OCI-LY3 (cell line): Measurements from ENCODE around the gene MIA2.

ENCODE experiments used
- H2AFZ ChIP-seq: fragments of 200-600, 300-600 bp; shearing (Covaris generic); 2 replicates; pipeline ENCODE4 v1.6.0; 2014; ENCODE audit warnings: antibody characterized with exemption, low read depth, low read length
- H3K27ac ChIP-seq: fragments of 200-600, 300-600 bp; sonication (generic); 2 replicates; pipeline ENCODE4 v1.5.1; 2014; ENCODE audit warnings: mild to moderate bottlenecking, low read length, moderate library complexity, mixed read lengths
- H3K27me3 ChIP-seq: fragments of 200-600, 300-600 bp; sonication (generic); 2 replicates; pipeline ENCODE4 v1.6.1; 2014; ENCODE audit warnings: low read depth, low read length, mixed read lengths
- H3K36me3 ChIP-seq: fragments of 200-600, 300-600 bp; sonication (generic); replicated peaks from 2 replicates; pipeline ENCODE3; 2014; ENCODE audit warnings: low read depth, low read length, mixed read lengths
- H3K4me1 ChIP-seq: fragments of 300-600, 200-600 bp; sonication (generic); 2 replicates; pipeline ENCODE4 v1.6.1; 2014; ENCODE audit warnings: low read length, mixed read lengths
- H3K4me2 ChIP-seq: fragments of 200-600, 300-600 bp; sonication (generic); 2 replicates; pipeline ENCODE4 v1.6.1; 2014; ENCODE audit warnings: low read length, mixed read lengths
- H3K4me3 ChIP-seq: fragments of 300-600, 200-600 bp; sonication (generic); 2 replicates; pipeline ENCODE4 v1.5.1; 2014; ENCODE audit warnings: antibody characterized with exemption, mild to moderate bottlenecking, low read length, moderate library complexity
- H3K79me2 ChIP-seq: fragments of 300-600, 200-600 bp; shearing (Covaris generic); 2 replicates; pipeline ENCODE4 v1.6.1; 2014; ENCODE audit warnings: mild to moderate bottlenecking, low read length, mixed read lengths
- H3K9ac ChIP-seq: fragments of 300-600, 200-600 bp; shearing (Covaris generic); 2 replicates; pipeline ENCODE4 v1.6.0; 2014; ENCODE audit warnings: mild to moderate bottlenecking, low read length, moderate library complexity
- H3K9me3 ChIP-seq: fragments of 200-600, 300-600 bp; shearing (Covaris generic); 2 replicates; pipeline ENCODE4 v1.6.1; 2014; ENCODE audit warnings: low read length, mixed read lengths; ENCODE audit not compliant: insufficient read depth
- H4K20me1 ChIP-seq: fragments of 200-600, 300-600 bp; sonication (generic); 2 replicates; pipeline ENCODE4 v1.6.1; 2016; ENCODE audit warnings: low read length, mixed read lengths; ENCODE audit not compliant: insufficient read depth
- EZH2phosphoT487 ChIP-seq: fragments of 200-600 bp; shearing (Covaris generic); IDR thresholded peaks from 2 replicates; pipeline ENCODE4 v1.6.1; 2018; ENCODE audit warnings: antibody characterized with exemption, mixed run types, low read depth
- TF ChIP-seq, protein P1 (sequence below): fragments of 200-600, 300-600 bp; sonication (generic); IDR thresholded peaks from 2 replicates; pipeline ENCODE4 v1.5.1; 2014; ENCODE audit warnings: antibody characterized with exemption, low read length, low read depth

MIA2 gene

DNA sequence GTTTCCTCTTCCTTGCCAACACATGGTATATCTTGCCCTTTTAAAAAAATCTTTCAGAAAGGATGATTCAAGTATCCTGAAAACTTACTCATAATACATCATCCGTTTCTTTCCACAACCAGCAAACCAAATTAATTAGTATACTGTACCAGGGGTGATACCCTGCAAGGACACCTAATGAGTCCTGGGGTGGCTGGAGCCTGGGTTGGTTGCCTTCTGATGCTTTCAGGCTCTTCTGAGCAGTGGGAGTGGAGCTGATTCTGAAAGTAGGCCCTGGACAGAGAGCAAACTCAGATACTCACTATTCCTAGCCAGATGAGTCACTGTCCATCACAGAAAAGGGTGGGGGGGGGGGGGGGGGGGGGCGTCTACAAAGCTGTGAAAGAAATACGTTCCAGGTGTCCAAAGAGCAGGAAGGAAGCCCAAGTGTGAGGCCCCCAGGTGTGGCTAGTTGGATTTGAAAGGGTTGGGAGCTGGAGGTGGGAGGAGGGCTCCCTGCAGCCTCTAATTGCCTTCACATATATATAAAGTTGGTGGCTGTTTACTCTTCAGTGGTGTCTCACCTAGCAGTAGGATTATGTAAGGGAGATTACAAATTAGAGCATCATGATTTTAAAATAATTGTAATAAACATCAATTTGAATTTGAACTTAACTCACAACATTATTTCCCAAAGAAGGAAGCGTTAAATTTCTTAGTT is 162.0 kb downstream of the MIA2 start:
- H4K20me1 ChIP-seq, result no peaks in the 10 kb centered on the region
- no peak overlapping the region for H3K9ac ChIP-seq
- no peaks in the 10 kb centered on the region for H3K79me2 ChIP-seq
- no peak overlapping the region for H3K4me3 ChIP-seq
- no peaks in the 10 kb centered on the region for H3K27me3 ChIP-seq
- no peak overlapping the region for H3K27ac ChIP-seq
- no peaks in the 10 kb centered on the region for H3K4me1 ChIP-seq
- no peaks in the 10 kb centered on the region for H3K9me3 ChIP-seq
- no peak overlapping the region for H3K4me2 ChIP-seq
- no peak overlapping the region for H2AFZ ChIP-seq
- peaks cover 12% of the 10 kb centered on the region for H3K36me3 ChIP-seq
- TF ChIP-seq, protein P1, sequence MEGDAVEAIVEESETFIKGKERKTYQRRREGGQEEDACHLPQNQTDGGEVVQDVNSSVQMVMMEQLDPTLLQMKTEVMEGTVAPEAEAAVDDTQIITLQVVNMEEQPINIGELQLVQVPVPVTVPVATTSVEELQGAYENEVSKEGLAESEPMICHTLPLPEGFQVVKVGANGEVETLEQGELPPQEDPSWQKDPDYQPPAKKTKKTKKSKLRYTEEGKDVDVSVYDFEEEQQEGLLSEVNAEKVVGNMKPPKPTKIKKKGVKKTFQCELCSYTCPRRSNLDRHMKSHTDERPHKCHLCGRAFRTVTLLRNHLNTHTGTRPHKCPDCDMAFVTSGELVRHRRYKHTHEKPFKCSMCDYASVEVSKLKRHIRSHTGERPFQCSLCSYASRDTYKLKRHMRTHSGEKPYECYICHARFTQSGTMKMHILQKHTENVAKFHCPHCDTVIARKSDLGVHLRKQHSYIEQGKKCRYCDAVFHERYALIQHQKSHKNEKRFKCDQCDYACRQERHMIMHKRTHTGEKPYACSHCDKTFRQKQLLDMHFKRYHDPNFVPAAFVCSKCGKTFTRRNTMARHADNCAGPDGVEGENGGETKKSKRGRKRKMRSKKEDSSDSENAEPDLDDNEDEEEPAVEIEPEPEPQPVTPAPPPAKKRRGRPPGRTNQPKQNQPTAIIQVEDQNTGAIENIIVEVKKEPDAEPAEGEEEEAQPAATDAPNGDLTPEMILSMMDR, result no peak
- TF ChIP-seq EZH2phosphoT487, result no peak

DNA sequence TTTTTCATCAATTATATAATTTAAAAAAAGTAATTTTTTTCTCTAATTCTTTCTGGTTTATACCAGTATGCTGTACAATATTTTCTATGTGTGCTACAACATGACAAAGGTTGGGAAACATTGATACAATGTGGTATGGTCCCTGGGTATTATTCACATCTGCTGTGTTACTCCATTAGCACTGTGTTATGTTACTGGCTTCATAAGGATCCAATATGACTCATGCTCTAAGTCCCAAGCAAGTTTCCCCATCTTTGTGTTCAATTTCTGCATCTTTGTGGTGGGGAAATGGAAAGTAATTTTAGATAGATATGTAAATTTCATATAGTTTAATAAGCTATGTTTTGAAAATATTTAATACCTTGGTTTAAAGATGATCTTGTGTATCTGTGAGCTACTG is 162.7 kb downstream of the MIA2 start:
- TF ChIP-seq, protein P1, result no peak
- no peak for TF ChIP-seq EZH2phosphoT487
- no peaks in the 10 kb centered on the region for H3K79me2 ChIP-seq
- no peaks in the 10 kb centered on the region for H3K27me3 ChIP-seq
- no peak overlapping the region for H3K4me3 ChIP-seq
- no peak overlapping the region for H3K27ac ChIP-seq
- H3K9ac ChIP-seq, result no peak overlapping the region
- no peaks in the 10 kb centered on the region for H3K9me3 ChIP-seq
- H2AFZ ChIP-seq, result no peak overlapping the region
- H4K20me1 ChIP-seq, result no peaks in the 10 kb centered on the region
- no peaks in the 10 kb centered on the region for H3K4me1 ChIP-seq
- peaks cover 12% of the 10 kb centered on the region for H3K36me3 ChIP-seq
- H3K4me2 ChIP-seq, result no peak overlapping the region

GRCh38 chr14:39398382-39398781 is 164.7 kb downstream of the MIA2 start:
- H3K4me2 ChIP-seq, result no peak overlapping the region

GRCh38 chr14:39406560-39406959 is 172.8 kb downstream of the MIA2 start:
- no peaks in the 10 kb centered on the region; the same call in 1 of the 2 replicates for H3K79me2 ChIP-seq

More at GRCh38 chr14:39398382-39398781, 164.7 kb downstream of the MIA2 start:
- H3K9me3 ChIP-seq, result no peaks in the 10 kb centered on the region
- H3K9ac ChIP-seq, result no peak overlapping the region
- no peaks in the 10 kb centered on the region for H3K27me3 ChIP-seq
- no peaks in the 10 kb centered on the region for H3K79me2 ChIP-seq
- no peak overlapping the region for H2AFZ ChIP-seq
- H4K20me1 ChIP-seq, result no peaks in the 10 kb centered on the region
- no peaks in the 10 kb centered on the region for H3K4me1 ChIP-seq
- TF ChIP-seq, protein P1, result no peak
- no peak for TF ChIP-seq EZH2phosphoT487
- no peak overlapping the region for H3K4me3 ChIP-seq
- peaks cover 12% of the 10 kb centered on the region for H3K36me3 ChIP-seq
- no peak overlapping the region for H3K27ac ChIP-seq

More at GRCh38 chr14:39406560-39406959, 172.8 kb downstream of the MIA2 start:
- Histone ChIP-seq H3K27me3 (no peaks in the 10 kb centered on the region), H3K4me1 (no peaks in the 10 kb centered on the region), H3K9ac (no peak overlapping the region), H3K9me3 (no peaks in the 10 kb centered on the region), H3K4me2 (no peak overlapping the region), H3K4me3 (no peak overlapping the region), H4K20me1 (no peaks in the 10 kb centered on the region), H2AFZ (no peak overlapping the region), H3K36me3 (no peaks in the 10 kb centered on the region), H3K27ac (no peak overlapping the region)
- TF ChIP-seq EZH2phosphoT487, result no peak
- TF ChIP-seq, protein P1, result no peak
